Measurements from ENCODE around the gene CCDC28B.

DNA sequence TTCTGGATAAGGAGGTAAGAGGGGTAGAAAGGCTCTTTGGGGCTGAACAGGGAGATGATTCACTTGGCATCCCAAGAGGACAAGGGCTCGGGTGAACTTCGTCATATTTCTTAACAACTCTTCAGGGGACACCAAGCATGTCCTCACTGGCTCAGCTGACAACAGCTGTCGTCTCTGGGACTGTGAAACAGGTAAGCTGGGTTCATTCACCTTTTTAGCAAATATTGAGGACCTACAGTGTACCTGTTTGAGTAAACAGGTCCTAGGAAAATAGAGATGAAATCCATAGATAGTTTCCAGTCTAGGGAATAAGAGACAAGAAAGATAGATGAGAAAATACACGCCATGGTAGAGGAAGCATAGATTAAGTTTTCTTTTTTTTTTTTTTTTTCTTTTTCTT lies 23.9 kb downstream of the CCDC28B start:
- no peak for TF ChIP-seq POLR2A (IDR thresholded peaks at IDR 0.05; ENCODE audit: low read depth, low read length)
- no peak for TF ChIP-seq TAF1 (IDR thresholded peaks at IDR 0.05; ENCODE audit: low read depth, low read length)
- no peak for TF ChIP-seq POLR2AphosphoS5 (IDR thresholded peaks at IDR 0.05; ENCODE audit: low read depth, low read length)
